ENCODE results near the gene MRPL46.

- no peak for TF ChIP-seq EZH2 (IDR thresholded peaks at IDR 0.05; ENCODE audit: low read depth, unreplicated experiment)
- TF ChIP-seq CTCF (conservative IDR thresholded peaks at IDR 0.05; ENCODE audit: low read depth in 2 of 2) = no peak
- no peak for TF ChIP-seq REST (IDR thresholded peaks at IDR 0.05; ENCODE audit: unreplicated experiment)
- no peak for TF ChIP-seq NANOG (IDR thresholded peaks at IDR 0.05; ENCODE audit: borderline replicate concordance)
- TF ChIP-seq EZH2phosphoT487 (IDR thresholded peaks at IDR 0.05; ENCODE audit: unreplicated experiment) = no peak
- TF ChIP-seq POLR2AphosphoS5 (IDR thresholded peaks at IDR 0.05; ENCODE audit: low read depth) = no peak
- no peak for TF ChIP-seq CREB1 (CRISPR knock-in tag; IDR thresholded peaks at IDR 0.05; ENCODE audit: low read depth)
- TF ChIP-seq JUNB (IDR thresholded peaks at IDR 0.05; ENCODE audit: unreplicated experiment) = no peak
- TF ChIP-seq, protein P1, sequence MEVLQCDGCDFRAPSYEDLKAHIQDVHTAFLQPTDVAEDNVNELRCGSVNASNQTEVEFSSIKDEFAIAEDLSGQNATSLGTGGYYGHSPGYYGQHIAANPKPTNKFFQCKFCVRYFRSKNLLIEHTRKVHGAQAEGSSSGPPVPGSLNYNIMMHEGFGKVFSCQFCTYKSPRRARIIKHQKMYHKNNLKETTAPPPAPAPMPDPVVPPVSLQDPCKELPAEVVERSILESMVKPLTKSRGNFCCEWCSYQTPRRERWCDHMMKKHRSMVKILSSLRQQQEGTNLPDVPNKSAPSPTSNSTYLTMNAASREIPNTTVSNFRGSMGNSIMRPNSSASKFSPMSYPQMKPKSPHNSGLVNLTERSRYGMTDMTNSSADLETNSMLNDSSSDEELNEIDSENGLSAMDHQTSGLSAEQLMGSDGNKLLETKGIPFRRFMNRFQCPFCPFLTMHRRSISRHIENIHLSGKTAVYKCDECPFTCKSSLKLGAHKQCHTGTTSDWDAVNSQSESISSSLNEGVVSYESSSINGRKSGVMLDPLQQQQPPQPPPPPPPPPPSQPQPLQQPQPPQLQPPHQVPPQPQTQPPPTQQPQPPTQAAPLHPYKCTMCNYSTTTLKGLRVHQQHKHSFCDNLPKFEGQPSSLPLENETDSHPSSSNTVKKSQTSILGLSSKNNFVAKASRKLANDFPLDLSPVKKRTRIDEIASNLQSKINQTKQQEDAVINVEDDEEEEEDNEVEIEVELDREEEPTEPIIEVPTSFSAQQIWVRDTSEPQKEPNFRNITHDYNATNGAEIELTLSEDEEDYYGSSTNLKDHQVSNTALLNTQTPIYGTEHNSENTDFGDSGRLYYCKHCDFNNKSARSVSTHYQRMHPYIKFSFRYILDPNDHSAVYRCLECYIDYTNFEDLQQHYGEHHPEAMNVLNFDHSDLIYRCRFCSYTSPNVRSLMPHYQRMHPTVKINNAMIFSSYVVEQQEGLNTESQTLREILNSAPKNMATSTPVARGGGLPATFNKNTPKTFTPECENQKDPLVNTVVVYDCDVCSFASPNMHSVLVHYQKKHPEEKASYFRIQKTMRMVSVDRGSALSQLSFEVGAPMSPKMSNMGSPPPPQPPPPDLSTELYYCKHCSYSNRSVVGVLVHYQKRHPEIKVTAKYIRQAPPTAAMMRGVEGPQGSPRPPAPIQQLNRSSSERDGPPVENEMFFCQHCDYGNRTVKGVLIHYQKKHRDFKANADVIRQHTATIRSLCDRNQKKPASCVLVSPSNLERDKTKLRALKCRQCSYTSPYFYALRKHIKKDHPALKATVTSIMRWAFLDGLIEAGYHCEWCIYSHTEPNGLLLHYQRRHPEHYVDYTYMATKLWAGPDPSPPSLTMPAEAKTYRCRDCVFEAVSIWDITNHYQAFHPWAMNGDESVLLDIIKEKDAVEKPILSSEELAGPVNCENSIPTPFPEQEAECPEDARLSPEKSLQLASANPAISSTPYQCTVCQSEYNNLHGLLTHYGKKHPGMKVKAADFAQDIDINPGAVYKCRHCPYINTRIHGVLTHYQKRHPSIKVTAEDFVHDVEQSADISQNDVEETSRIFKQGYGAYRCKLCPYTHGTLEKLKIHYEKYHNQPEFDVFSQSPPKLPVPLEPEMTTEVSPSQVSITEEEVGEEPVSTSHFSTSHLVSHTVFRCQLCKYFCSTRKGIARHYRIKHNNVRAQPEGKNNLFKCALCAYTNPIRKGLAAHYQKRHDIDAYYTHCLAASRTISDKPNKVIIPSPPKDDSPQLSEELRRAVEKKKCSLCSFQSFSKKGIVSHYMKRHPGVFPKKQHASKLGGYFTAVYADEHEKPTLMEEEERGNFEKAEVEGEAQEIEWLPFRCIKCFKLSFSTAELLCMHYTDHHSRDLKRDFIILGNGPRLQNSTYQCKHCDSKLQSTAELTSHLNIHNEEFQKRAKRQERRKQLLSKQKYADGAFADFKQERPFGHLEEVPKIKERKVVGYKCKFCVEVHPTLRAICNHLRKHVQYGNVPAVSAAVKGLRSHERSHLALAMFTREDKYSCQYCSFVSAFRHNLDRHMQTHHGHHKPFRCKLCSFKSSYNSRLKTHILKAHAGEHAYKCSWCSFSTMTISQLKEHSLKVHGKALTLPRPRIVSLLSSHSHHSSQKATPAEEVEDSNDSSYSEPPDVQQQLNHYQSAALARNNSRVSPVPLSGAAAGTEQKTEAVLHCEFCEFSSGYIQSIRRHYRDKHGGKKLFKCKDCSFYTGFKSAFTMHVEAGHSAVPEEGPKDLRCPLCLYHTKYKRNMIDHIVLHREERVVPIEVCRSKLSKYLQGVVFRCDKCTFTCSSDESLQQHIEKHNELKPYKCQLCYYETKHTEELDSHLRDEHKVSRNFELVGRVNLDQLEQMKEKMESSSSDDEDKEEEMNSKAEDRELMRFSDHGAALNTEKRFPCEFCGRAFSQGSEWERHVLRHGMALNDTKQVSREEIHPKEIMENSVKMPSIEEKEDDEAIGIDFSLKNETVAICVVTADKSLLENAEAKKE (CRISPR knock-in tag; IDR thresholded peaks at IDR 0.05) = no peak
- no peak for TF ChIP-seq ETS1 (IDR thresholded peaks at IDR 0.05)
- no peak for TF ChIP-seq ZNF331 (CRISPR knock-in tag; IDR thresholded peaks at IDR 0.05; ENCODE audit: low read depth)
- TF ChIP-seq ZNF114 (CRISPR knock-in tag; IDR thresholded peaks at IDR 0.05) = no peak
These were observed 22.8 kb upstream of the MRPL46 start for GRCh38 chr15:88490036-88490435.
